Transverse colon (tissue), 4 donors: Measurements from ENCODE around the gene CCDC186. TPM values are rescaled to one million over a fixed set of nuclear protein-coding genes. Genes with fewer than 3 reads are reported as not detected.
"Not testable (repeated sequence)": the region's sequence is repeated elsewhere in the genome, so short reads cannot be mapped to it uniquely, and the experiment has no call there.

ENCODE experiments used
- DNase-seq: peaks from one replicate; pipeline ENCODE4 v3.0.0-alpha.2; 2019
- H3K27ac ChIP-seq, 4 donors: fragments of 200-600 bp; sonication (generic); 2 replicates each; pipeline ENCODE4 v1.5.1; 2016 to 2018; ENCODE audit warnings: inconsistent platforms in 4 of 4
- H3K27me3 ChIP-seq: fragments of 200-600 bp; sonication (generic); 2 replicates; pipeline ENCODE4 v1.5.1; 2017; ENCODE audit warnings: inconsistent platforms
- H3K36me3 ChIP-seq, 4 donors: fragments of 200-600 bp; sonication (generic); 2 replicates each; pipeline ENCODE4 v1.5.1; 2017 to 2019; ENCODE audit warnings: inconsistent platforms in 4 of 4
- H3K4me1 ChIP-seq, 4 donors: fragments of 200-600 bp; sonication (generic); 2 replicates each; pipeline ENCODE4 v1.5.1; 2017 to 2020; ENCODE audit warnings: inconsistent platforms in 4 of 4
- H3K4me3 ChIP-seq, 4 donors: fragments of 200-600 bp; sonication (generic); 1 replicate in 1 of 4; 2 replicates in 3 of 4; pipeline versions ENCODE4 v1.5.1 to v1.6.1; 2017 to 2019; ENCODE audit warnings: inconsistent platforms in 4 of 4
- H3K9me3 ChIP-seq, 2 donors: fragments of 200-600 bp; sonication (generic); 2 replicates each; pipeline ENCODE4 v1.5.1; 2017 to 2019; ENCODE audit warnings: inconsistent platforms in 2 of 2
- CTCF ChIP-seq, 5 experiments: fragments of 200-600 bp in 3 of 5; fragments of 450-650 bp in 2 of 5; sonication (generic) in 3 of 5; IDR thresholded peaks; 1 replicate in 2 of 5; 2 replicates in 3 of 5; pipeline ENCODE4 v1.5.1; 2016 to 2017; ENCODE audit warnings: antibody characterized with exemption in 5 of 5, inconsistent platforms in 3 of 5, mild to moderate bottlenecking in 2 of 5, moderate library complexity in 1 of 5
- EP300 ChIP-seq: sonication (generic); formaldehyde crosslinking; IDR thresholded peaks from one replicate; pipeline ENCODE4 v1.6.1; 2017; ENCODE audit warnings: antibody characterized with exemption, low read depth
- POLR2A ChIP-seq: fragments of 450-650 bp; IDR thresholded peaks from one replicate; pipeline ENCODE4 v1.6.1; 2016; ENCODE audit warnings: antibody characterized with exemption, mild to moderate bottlenecking, moderate library complexity
- POLR2AphosphoS5 ChIP-seq, 3 donors: sonication (generic); formaldehyde crosslinking; IDR thresholded peaks; one replicate each; pipeline ENCODE4 v1.6.1; 2016; ENCODE audit warnings: antibody characterized with exemption in 3 of 3
- WGBS, 2 donors: methylation state at CpG; one replicate each; pipeline ENCODE4 v1.1.5; 2018; ENCODE audit warnings: low coverage in 1 of 2; 5-methylcytosine and 5-hydroxymethylcytosine counted together
- in situ Hi-C, 4 donors: fragments of 200-750 bp; cut with MboI; loops; one replicate each; pipeline versions ENCODE4 v1.15.0 to v1.15.1; 2017; ENCODE audit warnings: low sequenced_read_pairs in 3 of 4, low pct_ligation_motif_present in 1 of 4, low pct_unique_long_range_greater_than_20kb in 1 of 4
- intact Hi-C: fragments of 100-400 bp; cut with DNase I; formaldehyde crosslinking; loops from one replicate; pipeline ENCODE4 v1.15.1; 2023; ENCODE audit warnings: low total_unique reads
- total RNA-seq, 4 donors: library from RNA; depleted of rRNA; stranded (reverse); fragments of >200 nt; gene quantifications; one replicate each; pipeline ENCODE4 v1.1.0, GENCODE V29; 2016

Gene CCDC186
- total RNA-seq, 4 donors from 2014 or later: 18.7 to 194 (median 47.5) TPM

DNA sequence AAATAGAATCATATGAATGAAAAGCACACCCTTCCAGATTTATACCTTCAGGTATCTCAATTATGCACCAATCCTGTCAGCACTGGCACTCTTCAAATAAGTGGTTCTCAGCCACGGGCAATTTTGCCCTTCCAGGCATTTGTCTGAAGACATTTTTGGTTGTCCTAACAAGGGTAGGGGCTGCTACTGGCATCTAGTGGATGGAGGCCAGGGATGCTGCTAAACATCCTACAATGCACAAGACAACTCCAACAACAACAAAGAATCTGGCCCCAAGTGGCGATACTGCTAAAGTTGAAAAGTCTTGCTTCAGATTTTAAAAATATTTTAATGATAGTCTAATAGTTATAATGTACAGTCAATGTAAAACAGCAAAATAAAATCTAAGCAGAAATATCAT lies 16.1 kb downstream of the CCDC186 start:
- in situ Hi-C loops: no loop called here
- H3K36me3 ChIP-seq: peaks cover 0 to 16% (median 8%) of the 10 kb centered on the region in 4 donors
- H3K27me3 ChIP-seq: no peaks in the 10 kb centered on the region
- intact Hi-C loops: no loop called here
- no peaks in the 10 kb centered on the region for H3K9me3 ChIP-seq
- TF ChIP-seq CTCF (IDR thresholded peaks at IDR 0.05) (no peak), POLR2AphosphoS5 (IDR thresholded peaks at IDR 0.05) (no peak), POLR2A (no peak), EP300 (no peak)
- no peak for DNase-seq
- H3K27ac ChIP-seq: no peak overlapping the region
- H3K4me3 ChIP-seq: no peak overlapping the region
- H3K4me1 ChIP-seq: peaks cover 0 to 17% (median 6%) of the 10 kb centered on the region in 4 donors
- 90% methylated on average over 2 of the region's 2 CpGs for WGBS, 2 donors

DNA sequence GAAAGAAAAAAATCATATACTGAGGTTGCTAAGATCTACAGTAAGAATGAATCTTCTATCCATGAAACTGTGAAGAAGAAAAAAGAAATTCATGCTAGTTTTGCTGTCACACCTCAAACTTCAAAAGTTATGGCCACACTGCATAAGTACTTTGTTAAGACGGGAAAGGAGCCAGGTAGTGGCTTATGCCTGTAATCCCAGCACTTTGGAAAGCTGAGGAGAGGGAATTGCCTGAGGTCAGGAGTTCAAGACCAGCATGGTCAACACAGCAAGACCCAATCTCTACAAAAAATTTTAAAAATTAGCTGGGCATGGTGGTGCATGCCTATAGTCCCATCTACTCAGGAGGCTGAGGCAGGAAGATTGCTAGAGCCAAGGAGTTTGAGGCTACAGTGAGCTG lies 22.1 kb downstream of the CCDC186 start:
- DNase-seq: no peak
- TF ChIP-seq EP300 (no peak), POLR2A (no peak), CTCF (IDR thresholded peaks at IDR 0.05) (no peak), POLR2AphosphoS5 (IDR thresholded peaks at IDR 0.05) (no peak)
- H3K36me3 ChIP-seq: peaks cover 0 to 61% (median 15%) of the 10 kb centered on the region in 4 donors
- intact Hi-C loops (no loop called here), in situ Hi-C loops (no loop called here)
- no peak overlapping the region for H3K27ac ChIP-seq
- no peak overlapping the region for H3K4me3 ChIP-seq
- H3K4me1 ChIP-seq: no peaks in the 10 kb centered on the region
- H3K27me3 ChIP-seq: no peaks in the 10 kb centered on the region
- 89 to 92% methylated on average over 1 of the region's 1 CpG for WGBS, 2 donors
- H3K9me3 ChIP-seq: no peaks in the 10 kb centered on the region

GRCh38 chr10:114151486-114151885 lies 22.5 kb downstream of the CCDC186 start:
- no peak for DNase-seq
- Histone ChIP-seq H3K9me3 (no peaks in the 10 kb centered on the region), H3K4me1 (no peaks in the 10 kb centered on the region), H3K27me3 (no peaks in the 10 kb centered on the region), H3K27ac (no peak overlapping the region), H3K4me3 (no peak overlapping the region), H3K36me3 (peaks cover 0 to 61% (median 15%) of the 10 kb centered on the region in 4 donors)
- intact Hi-C loops: no loop called here
- in situ Hi-C loops: no loop called here
- no peak for TF ChIP-seq EP300
- no peak for TF ChIP-seq CTCF (IDR thresholded peaks at IDR 0.05)
- no peak for TF ChIP-seq POLR2A
- no peak for TF ChIP-seq POLR2AphosphoS5 (IDR thresholded peaks at IDR 0.05)
- WGBS, 2 donors: 98 to 100% methylated on average over 2 of the region's 2 CpGs

- H3K9me3 ChIP-seq, H3K4me3 ChIP-seq, H3K27me3 ChIP-seq, intact Hi-C loops, DNase-seq, in situ Hi-C loops, H3K27ac ChIP-seq, H3K4me1 ChIP-seq: not testable (repeated sequence)
- WGBS, 2 donors: 85 to 90% methylated on average over 2 to 3 of the region's 3 CpGs
- peaks cover 0 to 69% (median 18%) of the 10 kb centered on the region in 4 donors for H3K36me3 ChIP-seq
Observed at GRCh38 chr10:114149476-114149875, 24.5 kb downstream of the CCDC186 start.

DNA sequence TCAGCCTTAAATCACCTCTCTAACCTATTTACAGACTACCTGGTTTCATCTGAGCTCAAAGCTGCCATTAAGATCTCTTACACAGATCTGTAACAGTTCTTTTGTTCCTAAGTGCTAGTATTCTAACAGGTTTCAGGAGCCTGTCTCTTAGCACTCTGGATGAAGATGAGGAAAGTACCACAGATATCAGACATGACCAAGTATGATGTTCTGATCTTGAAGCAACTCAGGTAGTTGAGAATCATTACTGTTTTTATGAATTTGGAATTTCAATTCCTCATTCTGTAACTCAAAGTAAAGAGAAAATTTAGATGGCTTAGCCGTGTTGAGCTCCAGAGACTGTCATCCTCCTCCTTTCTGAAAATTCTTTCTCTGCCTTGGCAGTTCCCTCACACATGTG lies 30.8 kb downstream of the CCDC186 start:
- H3K36me3 ChIP-seq: peaks cover 0 to 53% (median 13%) of the 10 kb centered on the region in 4 donors

More for the DNA sequence above, 30.8 kb downstream of the CCDC186 start:
- Histone ChIP-seq H3K4me1 (peaks cover 0 to 6% (median 3%) of the 10 kb centered on the region in 4 donors), H3K27ac (no peak overlapping the region), H3K4me3 (no peak overlapping the region), H3K27me3 (no peaks in the 10 kb centered on the region), H3K9me3 (no peaks in the 10 kb centered on the region)
- WGBS, 2 donors: 90 to 100% methylated on average over 1 of the region's 1 CpG
- intact Hi-C loops: no loop called here
- TF ChIP-seq POLR2AphosphoS5 (IDR thresholded peaks at IDR 0.05): no peak
- no peak for TF ChIP-seq POLR2A
- TF ChIP-seq CTCF (IDR thresholded peaks at IDR 0.05): no peak
- no peak for TF ChIP-seq EP300
- DNase-seq: no peak
- in situ Hi-C loops: no loop called here
